AG08396 (cell line): ENCODE data around the gene CCT6A.
A peak's percentile ranks its signal among the peaks of the same experiment; 100 is the strongest.
"Not testable (repeated sequence)": the region's sequence is repeated elsewhere in the genome, so short reads cannot be mapped to it uniquely, and the experiment has no call there.

Experiments used
- DNase-seq: peaks from one replicate; pipeline ENCODE4 v3.0.0; 2012; ENCODE audit warnings: low spot score, mixed read lengths

Gene CCT6A

GRCh38 chr7:56099653-56100052, 48.1 kb downstream of the CCT6A start:
- no peak for DNase-seq

GRCh38 chr7:56104138-56104537, 52.6 kb downstream of the CCT6A start:
- not testable (repeated sequence) for DNase-seq

- peak; percentile 34 for DNase-seq
Measured at GRCh38 chr7:56105508-56105907, 53.9 kb downstream of the CCT6A start.

GRCh38 chr7:56106108-56107073, 54.8 kb downstream of the CCT6A start, which contains the start of gene CHCHD2:
TSS of gene CHCHD2 (minus strand) at chr7:56106476. CDS start at chr7:56106413, 63 bp downstream.
- DNase-seq: peak; percentile 98

GRCh38 chr7:56107954-56108258, 56.3 kb downstream of the CCT6A start:
- no peak for DNase-seq

- no peak for DNase-seq
Measured at GRCh38 chr7:56110611-56111010, 59.0 kb downstream of the CCT6A start.

GRCh38 chr7:56112244-56112643, 60.7 kb downstream of the CCT6A start:
- DNase-seq: not testable (repeated sequence)
